PC-9 (cell line): ENCODE data around the gene ASRGL1.

Source experiments
- EZH2 ChIP-seq: fragments of 200-600 bp; sonication (generic); IDR thresholded peaks from 2 replicates; pipeline ENCODE4 v1.8.0; 2017; ENCODE audit warnings: antibody characterized with exemption, low read depth
- TF ChIP-seq, protein P1 (sequence below): fragments of 200-600 bp; sonication (generic); conservative IDR thresholded peaks from 2 replicates; pipeline ENCODE4 v1.6.1; 2017; ENCODE audit warnings: mixed run types, antibody characterized with exemption, mild to moderate bottlenecking, moderate library complexity

DNA sequence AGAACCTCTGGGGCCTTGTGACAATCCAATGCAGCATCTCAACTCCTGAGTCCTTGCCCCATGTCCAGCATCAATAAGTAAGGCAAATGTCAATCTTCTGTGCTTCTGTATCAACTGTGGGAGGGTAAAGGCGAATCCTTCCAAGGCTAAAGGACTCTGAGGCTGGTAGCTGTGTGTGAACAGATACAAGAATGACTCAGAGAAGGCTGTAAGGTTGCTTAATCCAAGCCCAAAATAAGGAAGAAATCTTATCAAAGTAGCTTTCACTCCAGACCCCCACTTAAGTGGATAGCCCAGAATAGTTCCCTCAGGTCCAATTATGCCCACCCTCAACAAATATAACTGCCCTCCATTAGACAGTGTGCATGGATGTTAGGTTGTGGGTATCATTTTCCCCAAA, 53.5 kb downstream of the ASRGL1 start:
- TF ChIP-seq, protein P1, sequence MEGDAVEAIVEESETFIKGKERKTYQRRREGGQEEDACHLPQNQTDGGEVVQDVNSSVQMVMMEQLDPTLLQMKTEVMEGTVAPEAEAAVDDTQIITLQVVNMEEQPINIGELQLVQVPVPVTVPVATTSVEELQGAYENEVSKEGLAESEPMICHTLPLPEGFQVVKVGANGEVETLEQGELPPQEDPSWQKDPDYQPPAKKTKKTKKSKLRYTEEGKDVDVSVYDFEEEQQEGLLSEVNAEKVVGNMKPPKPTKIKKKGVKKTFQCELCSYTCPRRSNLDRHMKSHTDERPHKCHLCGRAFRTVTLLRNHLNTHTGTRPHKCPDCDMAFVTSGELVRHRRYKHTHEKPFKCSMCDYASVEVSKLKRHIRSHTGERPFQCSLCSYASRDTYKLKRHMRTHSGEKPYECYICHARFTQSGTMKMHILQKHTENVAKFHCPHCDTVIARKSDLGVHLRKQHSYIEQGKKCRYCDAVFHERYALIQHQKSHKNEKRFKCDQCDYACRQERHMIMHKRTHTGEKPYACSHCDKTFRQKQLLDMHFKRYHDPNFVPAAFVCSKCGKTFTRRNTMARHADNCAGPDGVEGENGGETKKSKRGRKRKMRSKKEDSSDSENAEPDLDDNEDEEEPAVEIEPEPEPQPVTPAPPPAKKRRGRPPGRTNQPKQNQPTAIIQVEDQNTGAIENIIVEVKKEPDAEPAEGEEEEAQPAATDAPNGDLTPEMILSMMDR, result no peak
- no peak for TF ChIP-seq EZH2
